HL-60 (cell line): ENCODE results near the gene APOBEC3A.

Source experiments
- DNase-seq, 2 experiments: peaks; one replicate each; pipeline ENCODE4 v3.0.0-alpha.2; 2010 to 2020; ENCODE audit warnings: low read depth in 1 of 2, low spot score in 1 of 2
- H3K27ac ChIP-seq: fragments of 250-450 bp; sonication (Bioruptor Pico); replicated peaks from 2 replicates; pipeline ENCODE4 v1.5.1; 2020; ENCODE audit warnings: mild to moderate bottlenecking, moderate library complexity
- H3K27me3 ChIP-seq: fragments of 250-450 bp; sonication (Bioruptor Pico); 2 replicates; pipeline ENCODE4 v1.5.1; 2021; ENCODE audit warnings: mild to moderate bottlenecking, moderate library complexity; ENCODE audit not compliant: insufficient read depth, poor library complexity, severe bottlenecking
- H3K4me3 ChIP-seq: replicated peaks from 2 replicates; pipeline ENCODE4 v1.5.1; 2011; ENCODE audit warnings: mild to moderate bottlenecking, control low read depth, low read length; ENCODE audit not compliant: insufficient read depth
- CTCF ChIP-seq: IDR thresholded peaks from one replicate; pipeline ENCODE4 v1.5.1; 2011; ENCODE audit warnings: low read length, control low read depth, inconsistent platforms; ENCODE audit not compliant: insufficient read depth
- GABPA ChIP-seq: IDR thresholded peaks from 2 replicates; pipeline ENCODE4 v1.6.1; 2012; ENCODE audit warnings: low read depth
- POLR2AphosphoS5 ChIP-seq: IDR thresholded peaks from 2 replicates; pipeline ENCODE4 v1.6.1; 2012; ENCODE audit warnings: low read depth
- SPI1 ChIP-seq: IDR thresholded peaks from 2 replicates; pipeline ENCODE4 v1.6.1; 2012; ENCODE audit warnings: low read depth, mild to moderate bottlenecking, borderline replicate concordance
- TF ChIP-seq, protein P1 (sequence below): IDR thresholded peaks from 2 replicates; pipeline ENCODE4 v1.6.1; 2012; ENCODE audit warnings: low read depth; ENCODE audit not compliant: insufficient replicate concordance

Gene APOBEC3A

GRCh38 chr22:38923463-38924346, 33.7 kb upstream of the APOBEC3A start:
- H3K27me3 ChIP-seq, result peaks cover 20% of the 10 kb centered on the region
- DNase-seq, result no peak
- no peak overlapping the region for H3K27ac ChIP-seq
- TF ChIP-seq, protein P1, sequence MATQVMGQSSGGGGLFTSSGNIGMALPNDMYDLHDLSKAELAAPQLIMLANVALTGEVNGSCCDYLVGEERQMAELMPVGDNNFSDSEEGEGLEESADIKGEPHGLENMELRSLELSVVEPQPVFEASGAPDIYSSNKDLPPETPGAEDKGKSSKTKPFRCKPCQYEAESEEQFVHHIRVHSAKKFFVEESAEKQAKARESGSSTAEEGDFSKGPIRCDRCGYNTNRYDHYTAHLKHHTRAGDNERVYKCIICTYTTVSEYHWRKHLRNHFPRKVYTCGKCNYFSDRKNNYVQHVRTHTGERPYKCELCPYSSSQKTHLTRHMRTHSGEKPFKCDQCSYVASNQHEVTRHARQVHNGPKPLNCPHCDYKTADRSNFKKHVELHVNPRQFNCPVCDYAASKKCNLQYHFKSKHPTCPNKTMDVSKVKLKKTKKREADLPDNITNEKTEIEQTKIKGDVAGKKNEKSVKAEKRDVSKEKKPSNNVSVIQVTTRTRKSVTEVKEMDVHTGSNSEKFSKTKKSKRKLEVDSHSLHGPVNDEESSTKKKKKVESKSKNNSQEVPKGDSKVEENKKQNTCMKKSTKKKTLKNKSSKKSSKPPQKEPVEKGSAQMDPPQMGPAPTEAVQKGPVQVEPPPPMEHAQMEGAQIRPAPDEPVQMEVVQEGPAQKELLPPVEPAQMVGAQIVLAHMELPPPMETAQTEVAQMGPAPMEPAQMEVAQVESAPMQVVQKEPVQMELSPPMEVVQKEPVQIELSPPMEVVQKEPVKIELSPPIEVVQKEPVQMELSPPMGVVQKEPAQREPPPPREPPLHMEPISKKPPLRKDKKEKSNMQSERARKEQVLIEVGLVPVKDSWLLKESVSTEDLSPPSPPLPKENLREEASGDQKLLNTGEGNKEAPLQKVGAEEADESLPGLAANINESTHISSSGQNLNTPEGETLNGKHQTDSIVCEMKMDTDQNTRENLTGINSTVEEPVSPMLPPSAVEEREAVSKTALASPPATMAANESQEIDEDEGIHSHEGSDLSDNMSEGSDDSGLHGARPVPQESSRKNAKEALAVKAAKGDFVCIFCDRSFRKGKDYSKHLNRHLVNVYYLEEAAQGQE, result no peak
- TF ChIP-seq POLR2AphosphoS5, result no peak
- TF ChIP-seq GABPA, result no peak
- TF ChIP-seq CTCF, result no peak
- TF ChIP-seq SPI1, result no peak
- no peak overlapping the region for H3K4me3 ChIP-seq

DNA sequence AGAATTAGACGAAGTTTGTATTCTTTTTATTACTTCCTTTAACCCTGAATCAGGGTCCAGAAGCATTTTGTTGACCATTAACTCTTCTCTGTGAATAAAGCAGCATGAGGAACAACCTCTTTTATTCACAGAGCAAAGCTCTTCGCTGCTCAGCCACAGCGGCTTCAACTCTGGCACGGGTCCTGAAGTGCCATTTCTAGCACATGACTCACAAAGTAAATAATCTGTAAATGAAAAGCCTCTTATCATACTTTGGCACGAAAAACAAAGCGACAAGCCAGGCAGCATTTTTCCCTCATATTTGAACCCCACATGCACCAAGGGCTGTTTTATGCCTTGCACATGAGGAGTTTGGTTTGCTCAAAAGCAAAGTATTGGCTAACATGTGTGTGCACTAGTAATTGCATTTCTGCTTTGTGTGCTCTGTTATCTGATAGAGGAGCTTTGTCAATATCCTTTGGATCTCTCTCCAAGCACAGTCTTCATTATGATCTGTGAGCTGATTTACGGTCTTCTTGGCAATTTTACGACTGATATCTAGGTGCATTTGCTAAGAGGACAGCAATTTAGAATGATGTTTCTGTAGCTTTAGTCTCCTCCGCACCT, 33.0 kb upstream of the APOBEC3A start:
- TF ChIP-seq GABPA, result no peak
- no peak for TF ChIP-seq POLR2AphosphoS5
- TF ChIP-seq SPI1, result no peak
- TF ChIP-seq CTCF, result no peak
- TF ChIP-seq, protein P1, result no peak
- Histone ChIP-seq H3K27me3 (peaks cover 20% of the 10 kb centered on the region), H3K4me3 (no peak overlapping the region), H3K27ac (no peak overlapping the region)
- no peak for DNase-seq

- DNase-seq, result no peak
- H3K27me3 ChIP-seq, result peaks cover 20% of the 10 kb centered on the region
- H3K4me3 ChIP-seq, result no peak overlapping the region
- H3K27ac ChIP-seq, result no peak overlapping the region
- TF ChIP-seq CTCF (no peak), GABPA (no peak), SPI1 (no peak), POLR2AphosphoS5 (no peak)
- TF ChIP-seq, protein P1, result no peak
Observed at GRCh38 chr22:38925571-38926041, 31.8 kb upstream of the APOBEC3A start.
